ENCODE results near the gene OR7E24. TPM values are rescaled to one million over a fixed set of nuclear protein-coding genes. Genes with fewer than 3 reads are reported as not detected.
"Not testable (repeated sequence)": the region's sequence is repeated elsewhere in the genome, so short reads cannot be mapped to it uniquely, and the experiment has no call there.

OR7E24 gene
- total RNA-seq = not detected

DNA sequence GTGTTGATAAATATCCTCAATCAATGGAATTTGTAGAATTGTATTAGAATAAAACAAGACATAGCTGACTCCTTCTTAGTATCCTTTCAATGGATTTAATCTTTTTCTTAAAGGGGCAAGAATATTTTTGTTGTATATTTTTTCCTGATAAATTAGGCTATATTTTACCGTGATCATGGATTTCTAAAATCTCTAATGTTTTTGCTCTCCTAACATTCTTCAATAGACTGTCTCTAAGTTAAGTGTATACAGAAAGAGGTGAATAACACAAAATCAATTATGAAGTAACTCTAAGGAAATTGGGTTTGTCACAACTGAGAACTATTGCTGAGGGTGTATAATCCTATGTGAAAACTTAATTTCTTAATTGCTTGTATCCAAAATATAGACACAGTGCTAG lies at the start of gene OR7E24:
Gene OR7E24 (plus strand): TSS at position 301 of the 400 bp plus-strand sequence. CDS start 114 bp downstream, outside the sequence.
- H3K4me1 ChIP-seq = no peaks in the 10 kb centered on the region
- H3K9me3 ChIP-seq = peaks cover 0 to 2% (median 0%) of the 10 kb centered on the region in 3 donors
- H3K27ac ChIP-seq = no peak within 1 kb of the TSS
- peaks cover 10% of the 10 kb centered on the region for H3K27me3 ChIP-seq
- no peaks in the 10 kb centered on the region for H3K36me3 ChIP-seq
- ATAC-seq = no peak
- 63 to 67% methylated on average over 1 of the region's 1 CpG for WGBS, 2 donors (ENCODE audit: low coverage in 1 of 2)
- H3K4me3 ChIP-seq = no peak within 1 kb of the TSS
- TF ChIP-seq, protein P1, sequence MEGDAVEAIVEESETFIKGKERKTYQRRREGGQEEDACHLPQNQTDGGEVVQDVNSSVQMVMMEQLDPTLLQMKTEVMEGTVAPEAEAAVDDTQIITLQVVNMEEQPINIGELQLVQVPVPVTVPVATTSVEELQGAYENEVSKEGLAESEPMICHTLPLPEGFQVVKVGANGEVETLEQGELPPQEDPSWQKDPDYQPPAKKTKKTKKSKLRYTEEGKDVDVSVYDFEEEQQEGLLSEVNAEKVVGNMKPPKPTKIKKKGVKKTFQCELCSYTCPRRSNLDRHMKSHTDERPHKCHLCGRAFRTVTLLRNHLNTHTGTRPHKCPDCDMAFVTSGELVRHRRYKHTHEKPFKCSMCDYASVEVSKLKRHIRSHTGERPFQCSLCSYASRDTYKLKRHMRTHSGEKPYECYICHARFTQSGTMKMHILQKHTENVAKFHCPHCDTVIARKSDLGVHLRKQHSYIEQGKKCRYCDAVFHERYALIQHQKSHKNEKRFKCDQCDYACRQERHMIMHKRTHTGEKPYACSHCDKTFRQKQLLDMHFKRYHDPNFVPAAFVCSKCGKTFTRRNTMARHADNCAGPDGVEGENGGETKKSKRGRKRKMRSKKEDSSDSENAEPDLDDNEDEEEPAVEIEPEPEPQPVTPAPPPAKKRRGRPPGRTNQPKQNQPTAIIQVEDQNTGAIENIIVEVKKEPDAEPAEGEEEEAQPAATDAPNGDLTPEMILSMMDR (IDR thresholded peaks at IDR 0.05) = no peak
- TF ChIP-seq EP300 (IDR thresholded peaks at IDR 0.05) (no peak), POLR2A (IDR thresholded peaks at IDR 0.05) (no peak), POLR2AphosphoS5 (IDR thresholded peaks at IDR 0.05) (no peak)

GRCh38 chr19:9205501-9206113 lies 45.1 kb upstream of the OR7E24 start:
- H3K4me1 ChIP-seq = peaks cover 0 to 5% (median 0%) of the 10 kb centered on the region in 3 donors
- H3K9me3 ChIP-seq = no peaks in the 10 kb centered on the region
- peak overlapping the region; percentile 32 to 37 for H3K4me3 ChIP-seq
- 0 to 12% methylated on average over 7 to 10 of the region's 13 CpGs for WGBS, 2 donors (ENCODE audit: low coverage in 1 of 2)
- ATAC-seq = peak; percentile 69
- no peak overlapping the region for H3K27ac ChIP-seq
- H3K27me3 ChIP-seq = peaks cover 22% of the 10 kb centered on the region
- no peaks in the 10 kb centered on the region for H3K36me3 ChIP-seq
- no peak for TF ChIP-seq EP300 (IDR thresholded peaks at IDR 0.05)
- TF ChIP-seq, protein P1 (IDR thresholded peaks at IDR 0.05) = peak; percentile 71 to 90 (median 82)

DNA sequence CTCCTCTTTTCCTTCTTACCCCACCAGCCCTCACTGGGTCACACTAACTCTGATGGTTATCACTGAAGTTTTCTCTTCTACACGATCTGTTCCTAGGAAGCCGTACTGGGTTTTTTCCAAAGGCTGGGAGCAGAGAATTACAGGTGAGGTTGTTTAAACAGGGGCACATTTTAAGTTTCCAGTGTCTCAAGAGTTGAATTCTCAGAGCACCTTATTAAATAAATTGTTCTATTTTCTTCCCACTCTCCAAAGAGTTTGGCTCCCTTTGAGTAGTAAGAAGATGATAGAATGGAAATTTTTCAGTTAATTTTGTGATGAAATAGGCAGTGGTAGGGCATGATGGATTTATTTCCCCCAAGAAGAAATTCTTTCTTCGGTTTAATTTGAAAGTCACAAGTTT lies 31.2 kb upstream of the OR7E24 start, which contains the start of gene OR7D4:
Gene OR7D4 (minus strand): TSS at position 101 of the 400 bp plus-strand sequence. CDS start 4,752 bp downstream, outside the sequence.
- WGBS, 2 donors (ENCODE audit: low coverage in 1 of 2) = 55 to 79% methylated on average over 1 to 3 of the region's 3 CpGs
- H3K36me3 ChIP-seq = no peaks in the 10 kb centered on the region
- TF ChIP-seq POLR2AphosphoS5 (IDR thresholded peaks at IDR 0.05) (no peak), EP300 (IDR thresholded peaks at IDR 0.05) (no peak), POLR2A (IDR thresholded peaks at IDR 0.05) (no peak)
- TF ChIP-seq, protein P1 (IDR thresholded peaks at IDR 0.05) = no peak
- no peaks in the 10 kb centered on the region for H3K4me1 ChIP-seq
- H3K27ac ChIP-seq = no peak within 1 kb of the TSS
- H3K9me3 ChIP-seq = peaks cover 0 to 8% (median 0%) of the 10 kb centered on the region in 3 donors
- H3K27me3 ChIP-seq = peaks cover 15% of the 10 kb centered on the region
- ATAC-seq = no peak
- no peak within 1 kb of the TSS for H3K4me3 ChIP-seq

DNA sequence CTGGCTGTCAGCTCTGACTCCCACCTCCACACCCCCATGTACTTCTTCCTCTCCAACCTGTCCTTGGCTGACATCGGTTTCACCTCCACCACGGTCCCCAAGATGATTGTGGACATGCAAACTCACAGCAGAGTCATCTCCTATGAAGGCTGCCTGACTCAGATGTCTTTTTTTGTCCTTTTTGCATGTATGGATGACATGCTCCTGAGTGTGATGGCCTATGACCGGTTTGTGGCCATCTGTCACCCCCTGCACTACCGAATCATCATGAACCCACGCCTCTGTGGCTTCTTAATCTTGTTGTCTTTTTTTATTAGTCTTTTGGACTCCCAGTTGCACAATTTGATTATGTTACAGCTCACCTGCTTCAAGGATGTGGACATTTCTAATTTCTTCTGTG lies 506 bp downstream of the OR7E24 start:
- whole genome bisulfite sequencing, 2 donors (ENCODE audit: low coverage in 1 of 2) = 75 to 95% methylated on average over 4 to 5 of the region's 5 CpGs

GRCh38 chr19:9283485-9283884 lies 32.8 kb downstream of the OR7E24 start:
- ATAC-seq, H3K4me1 ChIP-seq, H3K27ac ChIP-seq: not testable (repeated sequence)
- H3K4me3 ChIP-seq = peak overlapping the region in 1 of 2 donors; percentile 23
- H3K27me3 ChIP-seq = peaks cover 12% of the 10 kb centered on the region
- WGBS, 2 donors (ENCODE audit: low coverage in 1 of 2) = no CpG with 5 or more reads among the region's 38 CpGs
- peaks cover 0 to 85% (median 0%) of the 10 kb centered on the region in 3 donors for H3K9me3 ChIP-seq
- H3K36me3 ChIP-seq = peaks cover 0 to 12% of the 10 kb centered on the region in 2 donors

More for the DNA sequence above, 506 bp downstream of the OR7E24 start:
- H3K4me3 ChIP-seq = no peak overlapping the region
- H3K27me3 ChIP-seq = peaks cover 10% of the 10 kb centered on the region
- no peak for ATAC-seq
- no peaks in the 10 kb centered on the region for H3K9me3 ChIP-seq
- TF ChIP-seq POLR2A (IDR thresholded peaks at IDR 0.05) (no peak), POLR2AphosphoS5 (IDR thresholded peaks at IDR 0.05) (no peak), EP300 (IDR thresholded peaks at IDR 0.05) (no peak)
- TF ChIP-seq, protein P1 (IDR thresholded peaks at IDR 0.05) = no peak
- no peaks in the 10 kb centered on the region for H3K36me3 ChIP-seq
- H3K27ac ChIP-seq = no peak overlapping the region
- no peaks in the 10 kb centered on the region for H3K4me1 ChIP-seq
